Retinal pigment epithelial cell (primary cell): Measurements from ENCODE around the gene FANCG.
A peak's percentile ranks its signal among the peaks of the same experiment; 100 is the strongest.

Experiments
- DNase-seq: peaks from one replicate; pipeline ENCODE4 v3.0.0-alpha.2; 2010; ENCODE audit warnings: low read depth
- H3K4me3 ChIP-seq: 2 replicates; pipeline ENCODE4 v1.5.1; 2011; ENCODE audit warnings: mild to moderate bottlenecking, low read length, control low read depth, moderate library complexity
- CTCF ChIP-seq: conservative IDR thresholded peaks from 2 replicates; pipeline ENCODE4 v1.5.1; 2011; ENCODE audit warnings: low read depth, low read length, control low read depth, inconsistent platforms

The FANCG gene

GRCh38 chr9:35107297-35108290 is 27.9 kb upstream of the FANCG start:
- no peak for TF ChIP-seq CTCF
- DNase-seq = no peak
- no peak overlapping the region for H3K4me3 ChIP-seq

GRCh38 chr9:35106343-35106730 is 26.6 kb upstream of the FANCG start:
- TF ChIP-seq CTCF = no peak
- H3K4me3 ChIP-seq = no peak overlapping the region
- no peak for DNase-seq

- no peak for DNase-seq
- no peak overlapping the region for H3K4me3 ChIP-seq
- TF ChIP-seq CTCF = no peak
These were observed 26.0 kb upstream of the FANCG start for GRCh38 chr9:35105571-35106342.

GRCh38 chr9:35105126-35105525 is 25.4 kb upstream of the FANCG start:
- H3K4me3 ChIP-seq = no peak overlapping the region
- no peak for TF ChIP-seq CTCF
- no peak for DNase-seq

- no peak overlapping the region for H3K4me3 ChIP-seq
- TF ChIP-seq CTCF = no peak
- DNase-seq = no peak
These were observed 24.8 kb upstream of the FANCG start for GRCh38 chr9:35104586-35104985.

GRCh38 chr9:35103660-35104191 is 24.0 kb upstream of the FANCG start:
- H3K4me3 ChIP-seq = peak overlapping the region; percentile 92
- TF ChIP-seq CTCF = no peak
- no peak for DNase-seq
